Chondrocyte (in vitro differentiated cells): Measurements from ENCODE around the gene RANBP17. TPM values are rescaled to one million over a fixed set of nuclear protein-coding genes. Genes with fewer than 3 reads are reported as not detected.

Source experiments
- DNase-seq: peaks from one replicate; pipeline ENCODE4 v3.0.0; 2021; ENCODE audit warnings: mixed read lengths, low spot score
- H3K27ac Mint-ChIP-seq: one replicate; pipeline ENCODE4 v1.8.0; 2021; ENCODE audit warnings: mild to moderate bottlenecking, moderate library complexity, mixed read lengths; ENCODE audit not compliant: unreplicated experiment
- H3K27me3 Mint-ChIP-seq: 2 replicates; pipeline ENCODE4 v1.8.0; 2021; ENCODE audit warnings: low read depth, mixed read lengths
- H3K36me3 Mint-ChIP-seq: 2 replicates; pipeline ENCODE4 v1.8.0; 2021; ENCODE audit warnings: low read depth, mixed read lengths
- H3K4me1 Mint-ChIP-seq: 2 replicates; pipeline ENCODE4 v1.8.0; 2021; ENCODE audit warnings: low read depth, mild to moderate bottlenecking, mixed read lengths
- H3K4me3 Mint-ChIP-seq: one replicate; pipeline ENCODE4 v1.8.0; 2021; ENCODE audit warnings: mild to moderate bottlenecking, moderate library complexity, mixed read lengths; ENCODE audit not compliant: unreplicated experiment
- H3K9me3 Mint-ChIP-seq: 2 replicates; pipeline ENCODE4 v1.8.0; 2021; ENCODE audit warnings: low read depth, mixed read lengths
- total RNA-seq: library from RNA; stranded (reverse); gene quantifications from 3 replicates; pipeline ENCODE4 v1.2.1, GENCODE V29; 2021
- TF ChIP-seq, protein P1 (sequence below): fragments of 200-600 bp; sonication (generic); IDR thresholded peaks from 2 replicates; pipeline ENCODE4 v1.5.0; 2021; ENCODE audit warnings: antibody characterized with exemption, mild to moderate bottlenecking, moderate library complexity

Gene RANBP17
- total RNA-seq, 1 donor from 2014 or later: 24.5 TPM

DNA sequence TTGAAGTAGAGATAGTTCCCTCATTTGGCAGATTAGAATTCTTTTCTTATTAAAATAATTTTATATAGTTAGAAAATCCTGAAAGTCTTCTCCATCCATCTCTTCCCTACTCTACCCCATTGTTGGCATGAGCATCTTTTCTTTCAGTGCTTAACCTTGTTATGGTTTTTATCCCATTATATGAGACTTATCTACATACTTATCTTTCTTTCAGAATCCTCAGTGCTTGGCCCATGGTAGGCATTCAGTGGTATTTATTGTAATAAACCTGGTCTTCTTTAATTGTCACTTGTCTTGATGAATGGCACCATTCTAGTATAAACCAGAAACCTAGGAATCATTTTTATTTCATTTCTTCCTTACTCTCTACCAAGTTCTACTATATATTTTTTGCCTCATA is 277.4 kb downstream of the RANBP17 start:
- Mint-ChIP-seq H3K27ac (no peak overlapping the region), H3K27me3 (no peaks in the 10 kb centered on the region), H3K4me3 (no peak overlapping the region), H3K36me3 (peaks cover 1% of the 10 kb centered on the region), H3K4me1 (peaks cover 19% of the 10 kb centered on the region), H3K9me3 (no peaks in the 10 kb centered on the region)
- DNase-seq: no peak
- TF ChIP-seq, protein P1, sequence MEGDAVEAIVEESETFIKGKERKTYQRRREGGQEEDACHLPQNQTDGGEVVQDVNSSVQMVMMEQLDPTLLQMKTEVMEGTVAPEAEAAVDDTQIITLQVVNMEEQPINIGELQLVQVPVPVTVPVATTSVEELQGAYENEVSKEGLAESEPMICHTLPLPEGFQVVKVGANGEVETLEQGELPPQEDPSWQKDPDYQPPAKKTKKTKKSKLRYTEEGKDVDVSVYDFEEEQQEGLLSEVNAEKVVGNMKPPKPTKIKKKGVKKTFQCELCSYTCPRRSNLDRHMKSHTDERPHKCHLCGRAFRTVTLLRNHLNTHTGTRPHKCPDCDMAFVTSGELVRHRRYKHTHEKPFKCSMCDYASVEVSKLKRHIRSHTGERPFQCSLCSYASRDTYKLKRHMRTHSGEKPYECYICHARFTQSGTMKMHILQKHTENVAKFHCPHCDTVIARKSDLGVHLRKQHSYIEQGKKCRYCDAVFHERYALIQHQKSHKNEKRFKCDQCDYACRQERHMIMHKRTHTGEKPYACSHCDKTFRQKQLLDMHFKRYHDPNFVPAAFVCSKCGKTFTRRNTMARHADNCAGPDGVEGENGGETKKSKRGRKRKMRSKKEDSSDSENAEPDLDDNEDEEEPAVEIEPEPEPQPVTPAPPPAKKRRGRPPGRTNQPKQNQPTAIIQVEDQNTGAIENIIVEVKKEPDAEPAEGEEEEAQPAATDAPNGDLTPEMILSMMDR: no peak

DNA sequence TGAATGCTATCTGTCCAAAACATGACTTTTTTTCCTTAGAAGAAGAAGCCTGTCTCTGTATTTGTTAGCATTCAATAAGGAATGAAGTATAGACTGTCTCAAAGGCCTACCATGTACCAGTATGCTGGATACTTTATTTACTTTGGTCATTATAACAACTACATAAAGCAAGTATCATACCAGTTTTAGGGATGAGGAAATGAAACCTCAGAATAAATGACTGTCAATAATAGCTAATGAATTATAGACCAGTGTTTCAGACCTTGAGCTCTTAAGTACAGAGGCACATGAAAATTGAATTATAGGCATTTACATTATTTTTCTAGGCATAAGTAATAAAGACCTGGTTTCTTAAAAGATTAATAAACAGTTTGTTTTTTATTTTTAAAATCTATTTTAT is 280.8 kb downstream of the RANBP17 start:
- TF ChIP-seq, protein P1: no peak
- H3K4me3 Mint-ChIP-seq: no peak overlapping the region

DNA sequence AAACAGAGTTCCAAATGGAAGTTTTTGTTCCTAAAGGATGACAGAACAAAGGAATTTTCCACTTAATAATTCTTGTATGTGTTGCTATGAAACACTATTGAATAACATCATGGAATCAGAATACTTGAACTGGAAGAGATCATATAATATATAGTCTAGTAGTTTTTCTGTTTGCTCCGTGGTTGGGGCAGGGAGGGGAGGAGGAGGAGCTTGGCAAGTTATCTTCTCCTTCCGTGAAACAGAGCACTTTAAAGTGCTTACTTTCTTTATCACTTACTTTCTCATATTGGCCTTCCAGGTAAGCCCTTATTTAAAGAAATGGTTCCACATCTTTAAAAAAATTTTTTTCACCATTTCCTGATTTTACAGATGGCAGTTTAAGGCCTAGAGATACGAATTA is 281.4 kb downstream of the RANBP17 start:
- no peak for DNase-seq
- TF ChIP-seq, protein P1: no peak
- no peaks in the 10 kb centered on the region for H3K27me3 Mint-ChIP-seq
- peaks cover 1% of the 10 kb centered on the region for H3K36me3 Mint-ChIP-seq
- H3K9me3 Mint-ChIP-seq: no peaks in the 10 kb centered on the region
- H3K27ac Mint-ChIP-seq: no peak overlapping the region
- peaks cover 9% of the 10 kb centered on the region for H3K4me1 Mint-ChIP-seq
- no peak overlapping the region for H3K4me3 Mint-ChIP-seq

More for the DNA sequence above, 280.8 kb downstream of the RANBP17 start:
- Mint-ChIP-seq H3K27ac (no peak overlapping the region), H3K36me3 (peaks cover 1% of the 10 kb centered on the region), H3K4me1 (peaks cover 15% of the 10 kb centered on the region), H3K27me3 (no peaks in the 10 kb centered on the region), H3K9me3 (no peaks in the 10 kb centered on the region)
- no peak for DNase-seq

DNA sequence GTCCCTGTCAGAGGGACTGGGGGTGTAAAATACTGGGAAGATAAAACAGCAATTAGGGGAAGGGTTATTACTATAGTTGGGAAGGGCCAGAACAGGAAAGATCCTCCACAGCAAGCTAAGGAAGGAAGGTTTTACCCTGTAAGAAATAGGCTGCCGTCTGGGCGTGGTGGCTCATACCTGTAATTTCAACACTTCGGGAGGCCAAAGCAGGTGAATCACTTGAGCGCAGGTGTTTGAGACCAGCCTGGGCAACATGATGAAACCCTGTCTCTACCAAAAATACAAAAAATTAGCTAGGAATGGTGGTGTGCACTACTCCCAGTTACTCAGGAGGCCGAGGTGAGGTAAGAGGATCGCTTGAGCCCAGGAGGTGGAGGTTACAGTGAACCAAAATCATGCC is 282.1 kb downstream of the RANBP17 start:
- H3K4me3 Mint-ChIP-seq: no peak overlapping the region
- peaks cover 1% of the 10 kb centered on the region for H3K36me3 Mint-ChIP-seq
- no peaks in the 10 kb centered on the region for H3K9me3 Mint-ChIP-seq

DNA sequence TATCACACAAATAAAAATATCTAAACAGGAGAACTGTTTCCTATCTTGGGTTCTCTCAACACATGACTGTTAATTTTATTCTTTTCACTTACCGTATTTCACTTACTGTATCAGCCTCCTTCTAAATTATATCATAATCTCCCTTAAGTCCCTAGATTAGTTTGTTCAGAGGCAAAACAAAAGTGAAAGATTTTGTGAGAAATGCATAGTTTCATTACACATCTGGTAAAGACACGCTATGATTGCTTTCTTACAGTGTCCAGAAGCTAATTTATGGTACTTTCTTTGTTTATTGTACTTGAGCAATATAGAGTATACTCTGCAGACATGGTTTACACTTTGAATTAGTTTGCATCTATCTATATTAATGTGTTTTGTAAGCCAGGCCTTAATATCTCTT is 287.5 kb downstream of the RANBP17 start:
- no peaks in the 10 kb centered on the region for H3K27me3 Mint-ChIP-seq
- no peak for DNase-seq
- H3K9me3 Mint-ChIP-seq: no peaks in the 10 kb centered on the region
- no peaks in the 10 kb centered on the region for H3K36me3 Mint-ChIP-seq
- TF ChIP-seq, protein P1: no peak
- H3K4me3 Mint-ChIP-seq: no peak overlapping the region
- no peaks in the 10 kb centered on the region for H3K4me1 Mint-ChIP-seq
- H3K27ac Mint-ChIP-seq: no peak overlapping the region

More for the DNA sequence above, 282.1 kb downstream of the RANBP17 start:
- no peak for DNase-seq
- Mint-ChIP-seq H3K27ac (no peak overlapping the region), H3K27me3 (no peaks in the 10 kb centered on the region), H3K4me1 (peaks cover 2% of the 10 kb centered on the region)
- TF ChIP-seq, protein P1: no peak
